Calu3 (cell line): ENCODE data around the gene RDH16. TPM values are rescaled to one million over a fixed set of nuclear protein-coding genes. Genes with fewer than 3 reads are reported as not detected.

Experiments
- BruUV-seq: library from RNA; stranded (reverse); fragments of 400-500 nt; replicated peaks from 2 replicates; lab custom pipeline; 2021; lab: Mats Ljungman, UMichigan
- CTCF ChIA-PET: fragments of 300-600 bp; sonication (Branson Sonifier 250); formaldehyde crosslinking; loops from one replicate; lab custom pipeline; 2022; ENCODE audit warnings: antibody characterized with exemption; lab: Charles Lee
- DNase-seq: peaks from one replicate; pipeline ENCODE4 v3.0.0; 2022
- H3K27ac Mint-ChIP-seq: one replicate; pipeline ENCODE4 v1.8.0; 2022; ENCODE audit warnings: mixed read lengths; ENCODE audit not compliant: unreplicated experiment
- H3K27me3 Mint-ChIP-seq: one replicate; pipeline ENCODE4 v1.8.0; 2022; ENCODE audit warnings: mixed read lengths; ENCODE audit not compliant: unreplicated experiment
- H3K36me3 Mint-ChIP-seq: one replicate; pipeline ENCODE4 v1.8.0; 2022; ENCODE audit warnings: mild to moderate bottlenecking, moderate library complexity, mixed read lengths; ENCODE audit not compliant: insufficient read depth, unreplicated experiment
- H3K4me1 Mint-ChIP-seq: one replicate; pipeline ENCODE4 v1.8.0; 2022; ENCODE audit warnings: mild to moderate bottlenecking, low read depth, mixed read lengths; ENCODE audit not compliant: unreplicated experiment
- H3K4me3 Mint-ChIP-seq: one replicate; pipeline ENCODE4 v1.8.0; 2022; ENCODE audit warnings: mild to moderate bottlenecking, low read depth, moderate library complexity, mixed read lengths; ENCODE audit not compliant: unreplicated experiment
- H3K9me3 Mint-ChIP-seq: one replicate; pipeline ENCODE4 v1.8.0; 2022; ENCODE audit warnings: low read depth, mixed read lengths; ENCODE audit not compliant: unreplicated experiment
- intact Hi-C: fragments of 100-400 bp; cut with micrococcal nuclease; formaldehyde crosslinking; loops from one replicate; pipeline ENCODE4 v1.10.0; 2022; ENCODE audit not compliant: unreplicated experiment
- total RNA-seq: library from RNA; stranded (reverse); gene quantifications from 2 replicates; pipeline ENCODE4 v1.2.3, GENCODE V29; 2022
- TF ChIP-seq, protein P1 (sequence below): fragments of 200-600 bp; IDR thresholded peaks from one replicate; pipeline ENCODE4 v1.8.0; 2022; ENCODE audit warnings: antibody characterized with exemption; ENCODE audit not compliant: unreplicated experiment

RDH16 gene
- total RNA-seq, 1 experiment from 2014 or later, result 0.28 TPM

- DNase-seq, result no peak
- Mint-ChIP-seq H3K9me3 (no peaks in the 10 kb centered on the region), H3K36me3 (no peaks in the 10 kb centered on the region), H3K27me3 (peaks cover 29% of the 10 kb centered on the region), H3K4me1 (peaks cover 11% of the 10 kb centered on the region), H3K27ac (no peak overlapping the region), H3K4me3 (no peak overlapping the region)
- BruUV-seq, result no TSS peak
- CTCF ChIA-PET, result no interaction called here
- intact Hi-C loops, result no loop called here
- TF ChIP-seq, protein P1, sequence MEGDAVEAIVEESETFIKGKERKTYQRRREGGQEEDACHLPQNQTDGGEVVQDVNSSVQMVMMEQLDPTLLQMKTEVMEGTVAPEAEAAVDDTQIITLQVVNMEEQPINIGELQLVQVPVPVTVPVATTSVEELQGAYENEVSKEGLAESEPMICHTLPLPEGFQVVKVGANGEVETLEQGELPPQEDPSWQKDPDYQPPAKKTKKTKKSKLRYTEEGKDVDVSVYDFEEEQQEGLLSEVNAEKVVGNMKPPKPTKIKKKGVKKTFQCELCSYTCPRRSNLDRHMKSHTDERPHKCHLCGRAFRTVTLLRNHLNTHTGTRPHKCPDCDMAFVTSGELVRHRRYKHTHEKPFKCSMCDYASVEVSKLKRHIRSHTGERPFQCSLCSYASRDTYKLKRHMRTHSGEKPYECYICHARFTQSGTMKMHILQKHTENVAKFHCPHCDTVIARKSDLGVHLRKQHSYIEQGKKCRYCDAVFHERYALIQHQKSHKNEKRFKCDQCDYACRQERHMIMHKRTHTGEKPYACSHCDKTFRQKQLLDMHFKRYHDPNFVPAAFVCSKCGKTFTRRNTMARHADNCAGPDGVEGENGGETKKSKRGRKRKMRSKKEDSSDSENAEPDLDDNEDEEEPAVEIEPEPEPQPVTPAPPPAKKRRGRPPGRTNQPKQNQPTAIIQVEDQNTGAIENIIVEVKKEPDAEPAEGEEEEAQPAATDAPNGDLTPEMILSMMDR, result no peak
These were observed 34.2 kb upstream of the RDH16 start for GRCh38 chr12:56991319-56992246.

GRCh38 chr12:56990648-56991318, 33.4 kb upstream of the RDH16 start:
- BruUV-seq, result no TSS peak
- Mint-ChIP-seq H3K4me3 (no peak overlapping the region), H3K36me3 (peaks cover 5% of the 10 kb centered on the region), H3K9me3 (no peaks in the 10 kb centered on the region), H3K27ac (no peak overlapping the region), H3K27me3 (peaks cover 29% of the 10 kb centered on the region), H3K4me1 (peaks cover 19% of the 10 kb centered on the region)
- TF ChIP-seq, protein P1, result no peak
- CTCF ChIA-PET, result no interaction called here
- intact Hi-C loops, result no loop called here
- no peak for DNase-seq

GRCh38 chr12:56989861-56990610, 32.6 kb upstream of the RDH16 start:
- BruUV-seq, result no TSS peak
- peaks cover 23% of the 10 kb centered on the region for H3K4me1 Mint-ChIP-seq
- H3K4me3 Mint-ChIP-seq, result no peak overlapping the region
- H3K9me3 Mint-ChIP-seq, result no peaks in the 10 kb centered on the region
- intact Hi-C loops, result no loop called here
- CTCF ChIA-PET, result no interaction called here
- H3K36me3 Mint-ChIP-seq, result peaks cover 8% of the 10 kb centered on the region
- no peak overlapping the region for H3K27ac Mint-ChIP-seq
- no peak for DNase-seq
- TF ChIP-seq, protein P1, result no peak
- H3K27me3 Mint-ChIP-seq, result peaks cover 29% of the 10 kb centered on the region

DNA sequence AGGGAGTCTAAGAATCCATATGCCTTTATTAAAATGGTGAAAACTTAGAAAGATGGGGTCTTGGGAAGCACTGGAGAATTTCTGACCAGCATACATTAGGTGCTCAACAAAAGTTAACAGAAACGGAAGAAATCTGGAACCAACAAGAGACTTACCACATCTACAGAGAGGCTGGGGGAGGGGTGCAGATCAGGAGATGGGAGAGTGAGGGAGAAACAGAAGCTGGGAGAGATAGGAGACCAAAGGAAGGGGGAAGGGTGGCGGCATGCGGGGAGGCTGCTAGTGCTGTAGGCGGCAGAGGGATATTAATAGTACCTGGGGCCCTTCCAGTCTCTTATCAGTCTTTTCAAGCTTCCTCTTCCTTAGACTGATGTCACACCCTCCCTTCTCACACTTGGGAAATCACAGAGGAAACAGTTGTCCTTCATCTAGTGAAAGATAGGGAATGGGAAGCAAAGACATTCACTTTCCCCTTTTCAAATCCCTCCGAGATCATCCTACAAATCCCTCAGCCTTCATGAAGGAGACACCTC, 30.9 kb upstream of the RDH16 start:
- no peak overlapping the region for H3K27ac Mint-ChIP-seq
- intact Hi-C loops, result no loop called here
- H3K27me3 Mint-ChIP-seq, result peaks cover 29% of the 10 kb centered on the region
- peaks cover 8% of the 10 kb centered on the region for H3K36me3 Mint-ChIP-seq
- no peak overlapping the region for H3K4me3 Mint-ChIP-seq
- TF ChIP-seq, protein P1, result no peak
- no peaks in the 10 kb centered on the region for H3K9me3 Mint-ChIP-seq
- CTCF ChIA-PET, result interaction anchor here (1.0 to 1.8 kb wide), 5 partner anchors 13 to 352 kb away, joined by 3 to 14 read pairs (median 6); no protein-coding TSS in a partner anchor
- no TSS peak for BruUV-seq
- no peak for DNase-seq
- peaks cover 23% of the 10 kb centered on the region for H3K4me1 Mint-ChIP-seq
